GM19467 (cell line): ENCODE results near the gene SRRM2.

Experiments used
- ATAC-seq: cut with Tn5 transposase; IDR thresholded peaks from one replicate; pipeline ENCODE4 v1.9.1; 2021; ENCODE audit warnings: mild to moderate bottlenecking, moderate library complexity; ENCODE audit not compliant: unreplicated experiment

Gene SRRM2

DNA sequence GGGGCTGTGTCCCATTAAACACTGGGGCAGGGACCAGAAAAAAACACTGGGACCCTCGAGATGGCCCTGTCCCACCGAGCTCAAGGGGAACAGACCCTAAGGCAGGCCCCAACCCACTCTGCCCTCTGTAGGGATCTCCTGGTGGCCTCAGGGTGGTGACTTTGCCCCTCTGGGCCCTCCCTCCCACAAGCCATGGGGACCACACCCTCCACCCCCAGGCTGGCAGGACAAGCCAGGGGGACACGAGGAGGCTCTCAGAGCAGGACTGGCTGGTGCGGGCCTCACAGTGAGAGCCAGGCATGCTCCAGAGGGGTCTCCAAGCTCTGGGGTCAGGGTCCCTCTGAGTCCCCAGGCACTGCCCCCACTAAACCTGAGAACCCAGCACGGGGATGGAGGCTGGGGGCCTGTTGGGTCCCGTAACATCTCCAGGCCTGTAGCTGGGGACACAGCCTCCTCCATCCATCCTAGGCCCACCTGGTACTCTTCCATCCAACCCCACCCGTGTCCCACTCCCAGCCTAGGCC is 14.5 kb upstream of the SRRM2 start:
- ATAC-seq = no peak

DNA sequence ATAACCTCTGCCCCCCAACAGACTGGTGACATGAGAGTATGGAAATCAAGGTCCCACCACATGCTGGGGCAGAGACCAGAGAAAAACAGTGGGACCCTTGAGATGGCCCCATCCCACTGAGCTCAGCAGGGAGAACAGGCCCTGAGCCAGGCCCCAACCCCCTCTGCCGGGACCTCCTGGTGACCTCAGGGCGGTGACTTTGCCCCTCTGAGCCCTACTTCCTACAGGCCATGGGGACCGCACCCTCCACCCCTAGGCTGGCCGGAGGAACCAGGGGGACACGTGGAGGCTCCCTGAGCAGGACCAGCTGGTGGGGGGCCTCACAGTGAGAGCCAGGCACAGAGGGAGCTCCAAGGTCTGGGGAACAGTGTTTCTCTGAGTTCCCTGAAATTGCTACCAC is 13.8 kb upstream of the SRRM2 start:
- no peak for ATAC-seq

DNA sequence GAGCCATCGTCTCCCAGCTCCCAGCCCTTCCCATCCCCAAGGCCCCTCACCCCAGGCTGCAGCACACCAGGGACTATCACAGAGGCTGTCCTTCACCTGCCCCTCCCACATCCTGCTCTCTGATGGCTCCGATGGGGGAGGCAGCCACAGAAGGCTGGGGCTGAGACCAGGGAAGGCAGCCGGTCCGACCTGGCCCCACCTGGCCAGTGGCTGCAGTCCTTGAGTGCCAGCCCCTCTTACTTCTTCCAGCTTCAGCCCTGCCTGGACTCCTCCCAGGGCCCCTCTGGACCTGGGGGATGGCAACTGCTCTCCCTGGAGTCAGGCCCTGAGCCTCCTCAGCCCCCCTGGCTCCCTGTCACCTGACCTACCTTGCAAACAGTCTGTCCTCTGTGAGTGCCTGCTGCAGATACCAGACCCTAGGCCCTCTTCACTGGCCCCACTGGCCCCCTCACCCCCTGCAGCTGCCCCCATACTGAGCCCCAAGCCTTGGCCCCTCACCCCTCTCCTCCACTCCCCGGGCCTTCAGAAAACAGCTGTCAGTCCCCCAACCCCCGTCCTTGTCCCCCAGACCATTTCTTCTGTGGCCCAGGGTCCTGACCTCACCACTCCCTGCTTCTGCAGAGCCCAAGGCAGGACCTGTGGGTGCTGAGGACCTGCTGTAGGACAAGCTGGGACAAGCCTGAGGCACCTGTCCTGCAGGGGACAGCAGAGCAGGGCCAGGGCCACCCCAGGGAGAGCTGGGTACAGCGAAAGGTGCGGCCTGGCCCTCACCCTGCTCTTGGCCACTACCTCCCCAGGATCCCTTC is 12.6 kb upstream of the SRRM2 start:
- no peak for ATAC-seq

DNA sequence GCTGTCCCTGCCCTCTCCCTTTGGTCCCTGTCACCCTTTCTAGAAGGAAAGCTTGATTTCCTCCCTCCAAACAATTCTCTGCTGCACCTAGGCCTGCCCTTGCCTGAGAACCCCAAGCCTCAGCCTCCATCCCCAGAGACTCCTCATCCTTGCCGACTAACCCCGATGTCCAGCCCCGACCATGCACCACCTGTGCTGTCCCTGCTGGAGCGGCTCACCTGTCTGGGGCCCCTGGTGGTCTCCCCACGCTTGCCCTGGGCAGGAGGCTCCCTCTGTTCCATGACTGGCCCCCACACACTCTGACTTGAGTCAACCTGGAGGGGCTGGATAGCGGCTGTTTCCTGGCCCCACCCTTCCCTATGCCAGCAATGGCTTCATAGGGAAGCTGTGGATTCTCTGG is 12.0 kb upstream of the SRRM2 start:
- no peak for ATAC-seq

DNA sequence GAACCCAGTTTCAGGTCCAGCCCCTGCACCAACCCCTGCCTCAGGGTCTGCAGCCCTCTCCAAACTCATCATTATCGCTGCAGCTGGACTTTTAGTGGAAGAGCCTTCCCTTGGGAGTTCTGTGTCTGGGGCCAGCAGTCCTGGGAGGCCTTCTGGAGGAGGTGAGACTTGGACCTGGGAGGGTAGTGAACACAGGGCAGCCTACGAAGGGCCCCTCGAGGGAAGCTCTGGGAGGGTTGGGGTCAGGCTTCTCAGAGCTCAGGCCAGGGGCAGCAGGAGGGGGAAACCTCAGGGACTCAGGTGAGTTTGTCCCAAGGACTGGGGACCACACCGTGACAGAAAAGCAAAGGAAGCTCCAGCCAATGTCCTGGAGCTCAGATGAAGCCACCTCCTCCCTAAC is 11.3 kb upstream of the SRRM2 start:
- no peak for ATAC-seq

DNA sequence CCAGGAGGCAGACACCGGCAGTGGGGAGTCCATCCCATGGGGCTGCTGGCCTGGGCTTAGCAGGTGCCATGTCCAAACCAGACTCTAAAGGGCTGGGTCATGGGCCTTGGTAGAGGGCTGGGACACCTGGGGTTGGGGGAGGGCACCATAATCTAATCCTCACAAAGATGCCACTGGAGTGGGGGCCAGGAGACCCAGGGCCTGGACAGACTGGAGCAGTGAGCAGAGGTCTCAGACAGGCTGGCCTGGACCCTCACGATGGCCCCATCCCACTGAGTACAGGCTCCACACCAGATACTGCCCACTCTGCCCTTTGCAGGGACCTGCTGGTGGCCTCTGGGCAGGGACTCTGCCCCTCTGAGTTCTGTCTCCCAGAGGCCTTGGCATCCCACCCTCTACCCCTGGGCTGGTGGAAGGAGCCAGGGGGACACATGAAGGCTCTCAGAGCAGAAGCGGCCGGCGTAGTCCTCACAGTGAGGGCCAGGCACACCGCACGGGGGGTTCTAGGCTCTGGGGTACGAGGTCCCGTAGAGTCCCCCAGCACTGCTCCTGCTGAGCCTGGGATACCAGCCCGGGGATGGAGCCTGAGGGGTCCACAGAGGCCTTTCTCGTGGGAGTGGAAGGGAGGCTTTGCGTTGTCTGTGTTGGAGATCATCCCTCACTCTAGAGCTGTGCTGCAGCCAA is 10.0 kb upstream of the SRRM2 start:
- no peak for ATAC-seq

DNA sequence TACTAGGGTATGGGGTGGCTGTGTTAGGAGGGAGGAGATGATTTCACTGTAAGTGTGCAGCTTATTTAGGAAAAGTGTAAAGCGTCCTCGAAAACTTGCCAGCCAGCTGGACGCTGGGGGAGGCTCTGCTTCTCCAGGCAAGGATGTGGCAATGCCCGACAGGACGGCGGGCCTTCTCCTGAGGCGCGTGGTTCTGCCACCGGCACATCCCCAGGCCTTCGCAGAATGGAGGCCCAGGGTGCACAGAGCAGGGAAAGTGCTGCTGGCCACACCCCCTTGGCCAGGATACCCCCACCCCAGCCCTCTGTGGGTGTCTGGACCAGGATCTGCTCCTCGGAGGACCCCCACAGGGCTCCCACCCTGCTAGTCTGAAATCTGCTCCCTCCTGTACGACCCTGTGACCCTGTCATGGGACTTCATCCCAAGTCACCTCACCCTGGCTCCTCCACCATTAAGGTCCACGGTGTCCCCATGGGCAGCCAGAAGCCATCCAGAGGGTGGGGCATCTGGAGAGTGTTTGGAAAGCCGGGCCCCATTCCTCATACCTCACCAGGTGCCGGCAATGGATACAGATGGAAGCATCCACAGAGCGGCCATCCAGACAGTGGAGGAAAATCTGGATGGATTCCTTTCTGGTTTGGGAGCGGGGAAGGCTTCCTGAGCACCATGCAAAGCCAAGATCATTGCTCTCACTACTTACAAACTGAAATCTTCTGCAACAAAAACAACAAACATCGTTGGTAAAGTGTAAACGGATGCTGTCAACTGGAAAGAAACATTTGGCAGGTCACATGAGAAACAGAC is 9.2 kb upstream of the SRRM2 start:
- no peak for ATAC-seq

DNA sequence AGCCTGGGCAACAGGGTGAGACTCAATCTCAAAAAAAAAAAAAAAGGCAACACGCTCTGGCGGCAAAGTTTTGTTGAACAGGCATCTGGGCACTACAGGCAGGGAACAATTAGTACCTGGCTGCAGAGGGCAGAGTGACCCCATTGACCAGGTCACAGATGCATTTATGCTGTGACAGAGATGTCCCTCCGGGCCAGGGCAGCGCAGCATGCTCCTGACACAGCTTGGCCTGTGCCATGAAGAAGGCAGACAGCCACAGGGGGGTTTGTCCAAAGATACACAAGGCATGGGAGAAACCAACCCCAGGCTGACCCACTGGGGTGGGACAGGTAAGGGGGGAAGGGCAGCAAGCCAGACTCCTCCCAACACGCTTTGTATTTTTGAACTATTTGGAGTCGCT is 7.7 kb upstream of the SRRM2 start:
- ATAC-seq = no peak

DNA sequence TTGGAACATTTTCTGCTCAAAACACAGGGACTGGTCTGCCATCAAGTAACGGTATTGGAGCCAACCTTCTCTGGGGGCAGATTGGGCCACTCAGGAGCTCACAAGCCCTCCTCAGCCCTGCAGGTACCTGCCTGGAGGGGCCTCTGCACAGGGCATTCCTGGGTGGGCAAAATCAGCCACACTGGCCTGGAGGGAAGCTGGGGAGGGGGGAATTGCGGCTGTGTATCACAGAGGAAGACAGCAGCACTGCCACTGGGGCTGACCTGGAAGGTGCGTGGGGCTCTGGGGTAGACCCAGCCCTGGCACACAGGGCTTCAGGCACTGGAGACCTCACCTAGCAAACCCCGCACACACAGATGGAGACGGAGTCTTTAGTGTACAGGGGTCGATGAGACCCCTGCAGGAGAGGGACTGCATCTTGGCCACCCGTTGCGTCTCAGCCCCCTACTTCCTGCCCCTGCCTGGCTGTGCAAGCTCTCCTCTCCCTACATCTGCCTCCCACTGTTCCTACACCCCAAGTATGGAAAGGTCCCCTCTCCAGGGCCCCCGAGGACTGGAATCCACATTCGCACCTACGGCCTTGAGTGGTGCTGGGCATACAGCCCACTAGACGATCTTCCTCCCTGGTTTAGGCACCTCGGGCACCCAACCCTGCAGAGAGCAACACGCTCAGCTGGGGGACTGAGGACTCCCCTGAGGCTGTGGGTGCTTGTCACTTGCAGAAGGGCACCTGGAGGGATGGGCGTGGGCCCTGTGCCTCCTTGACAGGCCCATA is 7.1 kb upstream of the SRRM2 start:
- no peak for ATAC-seq

DNA sequence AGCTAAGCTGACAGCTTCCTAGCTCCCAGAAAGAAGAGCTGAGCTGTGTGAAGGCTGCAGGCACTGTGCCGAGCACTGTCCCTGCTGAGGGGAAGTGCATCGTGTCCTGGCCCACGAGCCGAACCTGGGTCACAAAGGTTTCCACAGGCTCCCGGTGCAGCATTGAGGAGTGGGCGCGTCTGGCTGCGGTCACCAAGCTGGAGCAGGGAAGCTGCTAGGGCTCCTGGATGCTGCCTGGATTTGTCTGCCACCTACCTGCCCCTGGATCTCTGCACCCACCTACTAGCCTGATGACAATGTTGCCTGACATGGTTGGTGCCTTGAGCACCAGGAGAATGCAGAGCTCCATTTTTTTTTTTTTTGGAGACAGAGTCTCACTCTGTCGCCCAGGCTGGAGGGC is 6.5 kb upstream of the SRRM2 start:
- ATAC-seq = no peak

DNA sequence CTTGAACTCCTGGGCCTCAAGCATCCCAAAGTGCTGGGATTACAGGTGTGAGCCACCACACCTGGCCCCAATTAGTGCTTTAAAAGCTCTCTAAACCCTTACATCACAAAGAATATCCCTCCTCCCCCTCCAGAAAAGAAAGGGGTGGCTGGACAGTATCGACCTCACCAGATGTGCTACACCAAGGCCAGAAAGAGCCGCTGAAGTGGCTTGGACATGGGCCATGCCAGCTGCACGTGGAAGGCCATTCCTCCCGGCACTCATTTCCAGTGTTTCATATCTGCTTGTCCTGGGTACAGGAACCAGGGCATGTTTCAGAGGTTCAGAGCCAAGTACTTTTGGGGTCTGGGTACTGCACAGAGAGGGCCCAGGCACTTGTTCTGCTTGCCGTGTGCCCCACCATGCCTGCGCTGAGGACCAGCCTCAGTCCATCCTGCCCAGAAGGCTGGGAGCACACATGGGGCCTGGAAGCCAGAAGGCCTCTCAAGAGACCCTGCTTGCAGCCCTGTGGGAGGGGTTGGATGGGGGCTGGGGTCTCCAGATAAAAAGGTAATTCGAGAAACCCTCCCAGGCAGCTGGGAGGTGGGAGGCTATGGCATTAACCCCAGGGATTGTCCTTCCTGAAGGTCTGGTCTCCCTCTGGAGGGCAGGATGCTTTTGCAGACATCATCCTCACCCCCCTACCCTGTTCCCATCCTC is 3.5 kb upstream of the SRRM2 start:
- ATAC-seq = no peak

DNA sequence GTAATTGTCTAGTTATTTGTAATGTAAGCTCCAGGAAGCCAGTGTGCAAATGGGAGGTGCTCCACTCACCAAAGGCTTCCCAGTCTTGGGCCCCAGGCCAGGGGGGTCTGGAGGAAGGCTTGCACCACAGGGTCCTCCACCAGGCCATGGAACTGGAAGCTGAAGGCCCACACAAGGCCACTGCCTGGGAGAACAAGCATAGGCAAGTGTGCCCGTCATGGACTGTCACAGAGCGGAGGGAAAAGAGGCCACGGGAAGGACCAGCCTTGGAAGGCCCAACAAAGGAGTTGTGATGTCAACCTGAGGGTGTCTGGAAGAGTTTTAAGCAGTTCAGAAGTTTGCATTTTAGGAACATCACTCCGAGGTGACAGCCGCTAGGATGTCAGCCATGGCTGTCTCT is 3.0 kb upstream of the SRRM2 start:
- ATAC-seq = no peak

DNA sequence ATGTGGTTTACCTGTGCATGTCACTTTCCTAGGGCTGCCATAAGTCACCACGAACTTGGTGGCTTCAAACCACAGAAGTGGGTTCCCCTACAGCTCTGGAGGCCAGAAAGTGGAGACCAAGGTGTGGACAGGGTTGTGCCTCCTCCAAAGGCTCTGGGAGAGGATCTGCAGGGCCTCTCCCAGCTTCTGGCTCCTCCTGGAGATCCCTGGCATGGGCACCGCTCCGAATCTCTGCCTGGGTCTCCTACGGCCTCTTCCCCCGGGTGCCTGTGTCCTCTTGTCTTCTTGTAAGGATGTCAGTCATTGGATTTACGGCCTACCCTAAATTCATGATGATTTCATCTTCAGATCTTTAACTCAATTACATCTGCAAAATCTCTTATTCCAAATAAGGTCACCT is 2.5 kb upstream of the SRRM2 start:
- ATAC-seq = no peak

DNA sequence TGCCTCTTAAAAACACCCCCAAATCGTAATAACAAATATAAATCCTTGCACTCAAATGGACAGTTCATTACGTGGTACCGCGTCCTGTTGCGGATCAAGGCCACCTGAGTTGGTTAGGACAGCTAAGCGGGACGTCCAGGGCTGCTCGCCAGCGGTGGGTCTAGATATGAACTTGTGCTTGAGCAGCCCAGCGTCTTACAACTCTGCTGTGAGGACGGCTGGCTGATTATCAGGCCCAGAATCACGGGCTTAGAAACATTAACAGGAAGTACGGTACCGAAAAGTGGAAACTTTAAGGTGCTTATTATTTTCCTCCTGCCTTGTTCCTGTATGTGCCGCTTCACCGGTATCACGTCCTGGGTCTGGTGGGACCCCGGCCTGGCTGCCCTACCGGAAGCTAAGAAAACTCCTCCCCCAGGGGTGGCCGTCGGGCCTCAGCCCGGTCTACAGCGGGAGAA is 832 bp upstream of the SRRM2 start:
- no peak for ATAC-seq

DNA sequence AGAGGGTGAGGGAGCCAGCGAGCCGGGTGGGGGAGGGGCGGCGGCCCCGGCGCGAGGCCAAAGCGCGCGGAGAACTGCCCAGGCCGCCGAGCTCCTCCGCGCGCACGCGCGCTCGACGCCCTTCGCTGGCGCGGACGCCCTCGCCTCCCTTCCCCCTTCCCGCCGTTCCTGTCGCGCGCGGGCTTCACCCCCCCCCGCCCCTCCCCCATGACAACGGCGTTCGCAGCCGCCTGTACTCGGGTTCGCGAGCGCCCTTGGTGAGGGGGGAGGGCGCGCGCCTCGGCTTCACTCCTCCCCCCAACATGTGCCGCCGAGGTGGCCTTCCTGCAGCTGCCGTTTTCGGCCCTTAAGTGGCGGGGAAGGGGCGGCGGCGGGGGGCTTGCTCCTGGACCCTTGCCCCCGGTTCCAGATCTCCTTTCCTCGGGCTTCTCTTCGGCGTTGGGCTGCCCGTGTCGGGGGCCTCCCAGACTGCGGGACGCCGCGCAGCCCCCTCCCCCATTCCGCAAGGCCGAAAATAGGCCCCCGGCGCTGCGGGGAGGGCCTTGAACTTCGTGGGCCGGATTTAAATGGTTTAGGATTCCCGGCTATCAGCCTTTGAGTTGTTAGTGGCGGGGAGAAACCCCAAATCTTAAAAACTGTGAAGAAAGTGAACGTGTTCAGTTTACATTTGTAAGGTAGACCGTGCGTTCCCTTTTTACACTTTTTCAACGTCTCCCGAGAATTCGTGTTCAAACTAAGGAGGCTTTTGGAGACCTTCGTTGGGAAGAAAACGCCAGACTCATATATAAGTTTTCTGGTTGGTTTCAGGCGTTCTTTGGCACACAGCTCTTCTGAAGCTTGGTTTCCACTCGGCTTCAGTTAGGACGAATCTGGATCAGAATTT is 653 bp downstream of the SRRM2 start:
- peak; percentile 37 for ATAC-seq

DNA sequence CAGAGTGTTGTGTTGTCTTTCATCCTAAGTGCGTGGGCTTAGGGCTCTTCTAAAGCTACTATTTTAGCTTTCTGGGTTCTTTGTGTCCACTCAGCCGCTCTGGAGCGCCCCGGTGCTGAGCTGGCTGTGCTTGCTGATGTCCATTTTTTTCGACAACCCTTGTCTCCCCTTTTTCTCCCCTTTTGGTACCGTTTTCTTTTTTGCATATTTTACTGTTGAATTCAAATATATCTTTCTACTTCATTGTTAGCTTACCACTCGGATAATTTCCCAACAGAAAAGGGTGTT is 1.2 kb downstream of the SRRM2 start:
- no peak for ATAC-seq

DNA sequence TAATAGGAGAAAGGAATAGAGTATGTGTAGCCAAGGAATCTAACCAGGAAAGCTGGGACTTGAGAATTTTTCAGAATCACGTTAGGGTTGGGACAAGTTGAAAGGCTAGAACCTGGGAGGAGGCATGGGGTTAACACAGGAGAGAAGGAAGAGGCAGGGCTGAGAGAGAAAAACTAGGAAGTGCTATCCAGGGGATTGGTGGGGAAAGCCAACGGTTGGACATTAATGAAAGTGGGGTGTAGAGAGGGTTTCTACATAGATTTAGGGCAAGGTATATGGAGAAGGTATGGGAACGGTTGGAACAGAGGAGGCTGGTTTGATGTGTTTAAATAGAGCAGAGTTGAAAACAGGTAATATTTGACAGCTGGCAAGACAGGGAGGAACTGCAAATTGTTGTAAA is 2.7 kb downstream of the SRRM2 start:
- no peak for ATAC-seq

DNA sequence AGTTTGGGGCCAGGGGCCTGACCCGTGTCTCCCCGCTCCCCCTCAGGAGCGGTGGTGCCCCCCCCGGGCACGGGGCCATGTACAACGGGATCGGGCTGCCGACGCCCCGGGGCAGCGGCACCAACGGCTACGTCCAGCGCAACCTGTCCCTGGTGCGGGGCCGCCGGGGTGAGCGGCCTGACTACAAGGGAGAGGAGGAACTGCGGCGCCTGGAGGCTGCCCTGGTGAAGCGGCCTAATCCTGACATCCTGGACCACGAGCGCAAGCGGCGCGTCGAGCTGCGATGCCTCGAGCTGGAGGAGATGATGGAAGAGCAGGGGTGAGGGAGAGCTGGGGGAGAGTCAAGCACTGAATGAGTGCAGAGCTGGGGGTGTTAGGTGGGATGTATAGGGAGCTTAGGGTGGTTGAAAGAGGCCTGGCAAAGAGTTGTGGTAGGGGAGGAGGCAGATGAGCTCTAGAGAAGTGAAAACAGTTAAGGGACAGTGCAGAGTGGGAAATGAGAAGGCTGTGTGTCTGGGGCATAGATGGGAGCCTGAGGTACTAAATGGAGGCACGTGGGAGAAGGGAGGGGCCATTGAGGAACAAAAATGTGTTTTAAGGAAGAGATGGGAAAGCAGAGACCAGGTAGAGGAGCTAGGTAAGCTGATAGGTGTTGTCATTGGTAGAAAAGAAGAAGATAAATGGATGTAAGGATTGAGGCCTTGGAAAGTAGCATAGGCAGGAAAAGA is 4.0 kb downstream of the SRRM2 start:
- ATAC-seq = no peak

DNA sequence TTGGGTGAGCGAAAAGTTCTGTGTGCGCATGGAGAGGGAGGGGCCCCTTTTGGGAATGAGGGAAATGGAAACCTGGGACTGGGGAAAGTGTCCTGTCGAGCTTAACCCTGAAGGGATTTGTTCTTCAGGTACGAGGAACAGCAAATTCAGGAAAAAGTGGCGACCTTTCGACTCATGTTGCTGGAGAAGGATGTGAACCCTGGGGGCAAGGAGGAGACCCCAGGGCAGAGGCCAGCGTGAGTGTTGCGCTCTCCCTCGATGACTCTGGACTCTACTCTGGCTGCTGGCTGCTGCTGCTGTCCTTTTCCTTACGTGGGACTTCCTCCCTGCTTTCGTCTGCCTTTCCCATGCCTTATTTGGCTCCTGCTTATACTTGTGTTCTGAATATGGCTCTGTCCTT is 4.9 kb downstream of the SRRM2 start:
- ATAC-seq = no peak
